OCI-LY1 (cell line): ENCODE data around the gene GNGT1.

Experiments used
- H2AFZ ChIP-seq: fragments of 200-600 bp; sonication (generic), shearing (Covaris generic); 2 replicates; pipeline ENCODE4 v1.6.0; 2014; ENCODE audit warnings: antibody characterized with exemption, mild to moderate bottlenecking, low read length
- H3F3A ChIP-seq: fragments of 200-600 bp; sonication (generic), shearing (Covaris generic); 2 replicates; pipeline ENCODE4 v1.6.0; 2014; ENCODE audit warnings: mild to moderate bottlenecking, antibody characterized with exemption, low read length, moderate library complexity; ENCODE audit not compliant: insufficient read depth
- H3K27ac ChIP-seq: fragments of 200-600 bp; sonication (generic); 2 replicates; pipeline ENCODE4 v1.5.1; 2014; ENCODE audit warnings: low read length, mixed run types, mild to moderate bottlenecking, low read depth; ENCODE audit not compliant: poor library complexity, severe bottlenecking
- H3K27me3 ChIP-seq: fragments of 200-600 bp; sonication (generic); 2 replicates; pipeline ENCODE4 v1.6.0; 2014; ENCODE audit warnings: antibody characterized with exemption, mild to moderate bottlenecking, low read length, moderate library complexity; ENCODE audit not compliant: insufficient read depth
- H3K36me3 ChIP-seq: fragments of 200-600 bp; sonication (generic); 2 replicates; pipeline ENCODE4 v1.6.1; 2014; ENCODE audit warnings: mild to moderate bottlenecking, antibody characterized with exemption, low read length, moderate library complexity, mixed read lengths; ENCODE audit not compliant: insufficient read depth
- H3K4me1 ChIP-seq: fragments of 200-600 bp; sonication (generic); 2 replicates; pipeline ENCODE4 v1.5.1; 2014; ENCODE audit warnings: mild to moderate bottlenecking, low read length, moderate library complexity; ENCODE audit not compliant: insufficient read depth, severe bottlenecking
- H3K4me2 ChIP-seq: fragments of 200-600 bp; sonication (generic), shearing (Covaris generic); 2 replicates; pipeline ENCODE4 v1.6.1; 2014; ENCODE audit warnings: low read length
- H3K4me3 ChIP-seq: fragments of 200-600 bp; sonication (generic); 2 replicates; pipeline ENCODE4 v1.5.1; 2014; ENCODE audit warnings: low read length, low read depth, mild to moderate bottlenecking, mixed read lengths; ENCODE audit not compliant: poor library complexity, severe bottlenecking
- H3K79me2 ChIP-seq: fragments of 200-600 bp; shearing (Covaris generic); 2 replicates; pipeline ENCODE4 v1.6.1; 2016; ENCODE audit warnings: mixed run types, low read length, mixed read lengths; ENCODE audit not compliant: insufficient read depth
- H3K9ac ChIP-seq: fragments of 200-600 bp; sonication (generic), shearing (Covaris generic); 2 replicates; pipeline ENCODE4 v1.6.1; 2014; ENCODE audit warnings: mild to moderate bottlenecking, low read length, mixed read lengths
- H3K9me2 ChIP-seq: fragments of 200-600 bp; sonication (generic), shearing (Covaris generic); 2 replicates; pipeline ENCODE4 v1.6.1; 2014; ENCODE audit warnings: low read depth, mild to moderate bottlenecking, low read length, mixed read lengths
- H3K9me3 ChIP-seq: fragments of 200-600 bp; shearing (Covaris generic); 2 replicates; pipeline ENCODE4 v1.6.1; 2014; ENCODE audit warnings: low read length, mixed read lengths
- H4K20me1 ChIP-seq: fragments of 200-600 bp; sonication (generic), shearing (Covaris generic); 2 replicates; pipeline ENCODE4 v1.6.0; 2016; ENCODE audit warnings: mild to moderate bottlenecking, low read length; ENCODE audit not compliant: insufficient read depth
- CTCF ChIP-seq: fragments of 200-600 bp; sonication (generic), shearing (Covaris generic); IDR thresholded peaks from 2 replicates; pipeline ENCODE4 v1.5.1; 2017; ENCODE audit warnings: mild to moderate bottlenecking, antibody characterized with exemption, low read length, moderate library complexity, mixed read lengths
- EZH2 ChIP-seq: fragments of 200-600 bp; sonication (generic), shearing (Covaris generic); IDR thresholded peaks from 2 replicates; pipeline ENCODE4 v1.8.0; 2017; ENCODE audit warnings: borderline replicate concordance, mixed run types, mild to moderate bottlenecking, antibody characterized with exemption, low read length, moderate library complexity, mixed read lengths

GNGT1 gene

GRCh38 chr7:93906267-93906666 is at the start of gene GNGT1:
TSS of gene GNGT1 (plus strand) at chr7:93906567. CDS start at chr7:93906747, 180 bp downstream.
- no peaks in the 10 kb centered on the region for H3K9me3 ChIP-seq
- no peak within 1 kb of the TSS for H3K4me3 ChIP-seq
- H3K36me3 ChIP-seq = no peaks in the 10 kb centered on the region
- no peaks in the 10 kb centered on the region for H3K4me1 ChIP-seq
- H2AFZ ChIP-seq = no peak within 1 kb of the TSS
- no peaks in the 10 kb centered on the region for H3F3A ChIP-seq
- no peaks in the 10 kb centered on the region for H3K27me3 ChIP-seq
- no peaks in the 10 kb centered on the region for H3K79me2 ChIP-seq
- no peaks in the 10 kb centered on the region for H3K9me2 ChIP-seq
- H3K4me2 ChIP-seq = no peak within 1 kb of the TSS
- H4K20me1 ChIP-seq = no peaks in the 10 kb centered on the region
- H3K27ac ChIP-seq = no peak within 1 kb of the TSS
- H3K9ac ChIP-seq = no peak within 1 kb of the TSS
- TF ChIP-seq EZH2 = no peak
- no peak for TF ChIP-seq CTCF

GRCh38 chr7:93858857-93859256 is 47.5 kb upstream of the GNGT1 start:
- TF ChIP-seq EZH2 (no peak), CTCF (no peak)
- Histone ChIP-seq H3K4me2 (no peak overlapping the region), H3K36me3 (no peaks in the 10 kb centered on the region), H3K27ac (no peak overlapping the region), H3K4me3 (no peak overlapping the region), H3F3A (no peaks in the 10 kb centered on the region), H3K9me3 (no peaks in the 10 kb centered on the region), H3K9ac (no peak overlapping the region), H3K4me1 (no peaks in the 10 kb centered on the region), H2AFZ (no peak overlapping the region), H4K20me1 (no peaks in the 10 kb centered on the region), H3K9me2 (no peaks in the 10 kb centered on the region; the same call in 1 of the 2 replicates), H3K27me3 (no peaks in the 10 kb centered on the region), H3K79me2 (no peaks in the 10 kb centered on the region)

- H2AFZ ChIP-seq = no peak overlapping the region
- H3K36me3 ChIP-seq = no peaks in the 10 kb centered on the region
- no peak overlapping the region for H3K27ac ChIP-seq
- H3K9me3 ChIP-seq = no peaks in the 10 kb centered on the region
- no peaks in the 10 kb centered on the region; the same call in 1 of the 2 replicates for H3K9me2 ChIP-seq
- no peak overlapping the region for H3K4me2 ChIP-seq
- no peak overlapping the region for H3K9ac ChIP-seq
- H3K27me3 ChIP-seq = no peaks in the 10 kb centered on the region
- no peaks in the 10 kb centered on the region for H4K20me1 ChIP-seq
- H3F3A ChIP-seq = no peaks in the 10 kb centered on the region
- no peak overlapping the region for H3K4me3 ChIP-seq
- H3K4me1 ChIP-seq = no peaks in the 10 kb centered on the region
- no peaks in the 10 kb centered on the region for H3K79me2 ChIP-seq
- TF ChIP-seq EZH2 (no peak), CTCF (no peak)
Measured at GRCh38 chr7:93860261-93860660, 46.1 kb upstream of the GNGT1 start.
